SJSA1 (cell line): ENCODE data around the gene CFAP45. TPM values are rescaled to one million over a fixed set of nuclear protein-coding genes. Genes with fewer than 3 reads are reported as not detected.

Source experiments
- DNase-seq, 2 experiments: peaks; one replicate each; pipeline ENCODE4 v3.0.0-alpha.2; 2015 to 2020; ENCODE audit warnings: low spot score in 2 of 2, low read depth in 1 of 2
- H3K27ac ChIP-seq: fragments of 250-450 bp; sonication (Bioruptor Pico); 2 replicates; pipeline ENCODE4 v1.5.1; 2020; ENCODE audit warnings: mild to moderate bottlenecking, moderate library complexity
- H3K27me3 ChIP-seq: fragments of 250-450 bp; sonication (Bioruptor Pico); replicated peaks from 2 replicates; pipeline ENCODE4 v1.5.1; 2020; ENCODE audit warnings: mild to moderate bottlenecking, moderate library complexity
- H3K36me3 ChIP-seq: fragments of 250-450 bp; sonication (Bioruptor Pico); 2 replicates; pipeline ENCODE4 v1.5.1; 2020; ENCODE audit warnings: mild to moderate bottlenecking
- H3K4me1 ChIP-seq: fragments of 250-450 bp; sonication (Bioruptor Pico); replicated peaks from 2 replicates; pipeline ENCODE4 v1.6.1; 2021; ENCODE audit warnings: mild to moderate bottlenecking
- H3K4me3 ChIP-seq: fragments of 250-450 bp; sonication (Bioruptor Pico); 2 replicates; pipeline ENCODE4 v1.5.1; 2020; ENCODE audit warnings: mild to moderate bottlenecking
- H3K9me3 ChIP-seq: fragments of 250-450 bp; sonication (Bioruptor Pico); replicated peaks from 2 replicates; pipeline ENCODE4 v1.5.1; 2020; ENCODE audit warnings: mild to moderate bottlenecking
- total RNA-seq: library from RNA; depleted of rRNA; stranded (reverse); fragments of >200 nt; shearing (Covaris generic); gene quantifications from 2 replicates; pipeline ENCODE4 v1.2.3, GENCODE V29; 2014

Gene CFAP45
- total RNA-seq, 1 experiment from 2014 or later, result 0.61 TPM

DNA sequence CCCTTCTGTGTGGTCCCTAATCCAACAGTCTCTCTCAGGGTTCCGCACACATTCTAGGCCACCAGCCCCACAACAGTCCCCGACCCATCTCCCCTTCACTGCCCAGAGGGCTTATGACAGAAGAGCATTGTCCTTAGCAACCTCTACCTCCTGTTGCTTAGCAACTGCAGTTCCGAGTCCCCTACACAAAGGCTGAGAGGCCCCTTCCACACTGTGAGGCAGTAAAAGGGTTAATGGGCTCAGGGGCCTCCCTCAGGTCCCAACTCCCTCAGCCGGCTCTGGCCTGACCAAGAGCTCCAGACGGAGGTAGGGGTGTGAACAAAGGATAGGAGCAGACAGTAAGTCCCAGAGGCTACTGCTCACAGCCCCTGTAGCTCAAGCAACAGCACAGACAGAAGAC lies 41.2 kb upstream of the CFAP45 start:
- Histone ChIP-seq H3K27me3 (peaks cover 51% of the 10 kb centered on the region), H3K27ac (no peak overlapping the region), H3K9me3 (no peaks in the 10 kb centered on the region)

DNA sequence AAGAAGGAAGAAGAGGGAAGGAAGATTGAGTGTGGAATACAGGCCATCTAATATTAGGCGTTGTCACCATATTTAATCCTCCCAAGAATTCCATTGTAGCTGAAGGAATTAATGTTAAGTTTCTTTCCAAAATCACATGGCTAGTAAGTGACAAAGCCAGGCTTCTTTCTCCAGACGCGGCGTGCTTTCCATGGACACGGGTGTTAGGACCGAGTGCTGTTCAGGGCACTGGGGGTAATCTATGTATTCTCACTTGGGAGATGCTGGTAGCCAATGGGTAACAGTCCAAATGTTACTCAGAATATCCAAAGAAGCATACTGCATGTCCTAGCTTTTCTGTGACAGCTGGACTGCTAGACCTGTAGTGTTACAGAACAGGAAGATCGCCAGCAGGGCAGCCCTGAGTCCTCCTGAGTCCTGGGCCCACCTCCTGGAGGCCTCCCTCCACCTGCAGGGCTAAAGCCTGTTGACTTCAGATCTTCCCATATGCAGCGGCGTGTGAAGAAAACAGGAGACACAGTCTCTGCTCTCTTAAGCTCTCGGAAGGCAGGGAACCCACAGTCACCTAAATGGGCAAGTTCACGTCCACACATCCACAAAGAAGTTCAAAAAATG lies 40.1 kb upstream of the CFAP45 start:
- Histone ChIP-seq H3K27me3 (peaks cover 47% of the 10 kb centered on the region), H3K36me3 (no peaks in the 10 kb centered on the region), H3K4me3 (no peak overlapping the region), H3K27ac (no peak overlapping the region), H3K9me3 (no peaks in the 10 kb centered on the region), H3K4me1 (no peaks in the 10 kb centered on the region)
- no peak for DNase-seq

More for the DNA sequence above, 41.2 kb upstream of the CFAP45 start:
- DNase-seq, result no peak
- Histone ChIP-seq H3K4me3 (no peak overlapping the region), H3K36me3 (no peaks in the 10 kb centered on the region), H3K4me1 (peaks cover 7% of the 10 kb centered on the region)

DNA sequence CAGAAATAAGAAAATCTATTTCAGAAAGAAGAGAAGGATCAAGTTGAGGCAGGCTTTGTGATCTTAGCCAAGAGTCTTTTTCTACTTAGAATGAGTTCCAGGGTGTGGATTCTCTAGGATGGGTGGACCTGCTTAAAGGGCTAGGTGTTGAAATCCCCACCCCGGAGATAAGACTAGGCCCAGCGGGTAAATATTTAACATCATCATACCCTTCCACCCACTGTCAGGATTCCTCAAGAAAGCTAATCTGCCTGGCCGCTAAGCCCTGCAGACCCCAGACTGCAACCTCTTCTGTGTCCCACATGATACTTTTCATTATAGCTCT lies 39.7 kb upstream of the CFAP45 start:
- Histone ChIP-seq H3K27me3 (peaks cover 42% of the 10 kb centered on the region), H3K4me3 (no peak overlapping the region), H3K4me1 (no peaks in the 10 kb centered on the region), H3K27ac (no peak overlapping the region), H3K36me3 (no peaks in the 10 kb centered on the region), H3K9me3 (no peaks in the 10 kb centered on the region)
- no peak for DNase-seq

DNA sequence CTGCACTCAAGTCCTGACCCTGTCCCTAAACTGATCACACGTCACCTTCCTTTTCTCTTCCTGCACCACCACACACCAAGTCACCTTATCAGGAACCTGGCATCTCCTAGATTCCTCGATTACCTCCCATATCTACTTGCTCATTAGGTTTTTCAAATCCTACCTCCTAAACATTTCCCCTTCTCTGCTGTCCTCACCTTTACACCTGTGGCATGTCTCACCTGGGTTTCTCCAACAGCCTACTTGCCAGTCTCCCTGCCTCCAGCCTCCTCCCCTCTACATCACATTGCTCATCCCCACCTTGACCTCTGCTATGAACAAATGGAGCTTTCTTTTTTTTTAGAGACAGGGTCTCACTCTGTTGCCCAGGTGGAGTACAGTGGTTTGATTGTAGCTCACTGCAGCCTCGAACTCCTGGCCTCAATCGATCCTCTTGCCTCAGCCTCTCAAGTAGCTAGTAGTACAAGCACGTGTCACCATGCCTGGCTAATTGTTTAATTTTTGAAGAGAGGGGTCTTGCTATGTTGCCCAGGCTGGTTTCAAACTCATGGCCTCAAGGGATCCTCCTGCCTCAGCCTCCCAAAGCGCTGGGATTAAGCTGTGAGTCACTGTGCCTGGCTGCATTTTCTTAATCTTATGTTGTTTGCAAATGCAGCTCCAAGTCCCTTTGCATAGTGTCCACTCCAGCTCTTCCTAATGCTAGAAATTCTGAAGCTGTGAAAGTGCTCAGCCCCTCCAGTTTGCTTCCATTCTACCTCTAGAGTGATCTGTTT lies 39.1 kb upstream of the CFAP45 start:
- no peaks in the 10 kb centered on the region for H3K9me3 ChIP-seq
- no peaks in the 10 kb centered on the region for H3K36me3 ChIP-seq
- H3K4me3 ChIP-seq, result no peak overlapping the region
- no peak overlapping the region for H3K27ac ChIP-seq
- H3K27me3 ChIP-seq, result peaks cover 36% of the 10 kb centered on the region
- no peak for DNase-seq
- H3K4me1 ChIP-seq, result no peaks in the 10 kb centered on the region

DNA sequence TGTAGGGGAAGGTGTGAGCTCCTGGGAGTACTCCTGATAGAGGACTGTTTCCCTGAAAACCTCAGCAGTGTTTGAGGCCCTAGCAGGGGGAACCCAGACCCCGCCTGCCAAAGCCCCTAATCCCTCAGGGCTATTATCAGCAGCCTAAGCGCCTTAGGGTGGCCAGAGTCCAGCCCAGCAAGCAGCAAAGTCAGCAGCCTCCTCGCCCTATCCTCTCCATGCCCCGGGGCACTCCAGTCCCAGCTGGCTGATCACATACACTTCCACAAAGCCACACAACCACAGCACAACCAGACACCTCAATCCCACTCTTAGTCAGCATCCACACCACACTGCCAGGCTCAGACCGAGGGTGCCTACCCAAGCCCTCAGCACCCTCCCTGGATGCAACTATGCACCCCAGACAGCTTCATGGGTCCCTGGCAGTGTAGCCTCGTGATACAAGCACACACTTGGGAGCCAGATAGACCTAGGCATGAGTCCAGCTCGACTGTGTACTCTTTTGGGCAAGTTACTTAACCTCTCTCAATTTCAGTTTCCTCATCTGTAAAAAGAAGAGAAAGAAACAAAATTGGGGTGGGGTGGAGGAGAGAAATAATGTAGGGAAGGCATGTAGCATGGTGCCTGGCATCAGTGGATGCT lies 38.4 kb upstream of the CFAP45 start:
- H3K4me1 ChIP-seq, result no peaks in the 10 kb centered on the region
- no peaks in the 10 kb centered on the region for H3K36me3 ChIP-seq
- H3K27me3 ChIP-seq, result peaks cover 32% of the 10 kb centered on the region
- H3K27ac ChIP-seq, result no peak overlapping the region
- H3K9me3 ChIP-seq, result no peaks in the 10 kb centered on the region
- no peak for DNase-seq
- no peak overlapping the region for H3K4me3 ChIP-seq

DNA sequence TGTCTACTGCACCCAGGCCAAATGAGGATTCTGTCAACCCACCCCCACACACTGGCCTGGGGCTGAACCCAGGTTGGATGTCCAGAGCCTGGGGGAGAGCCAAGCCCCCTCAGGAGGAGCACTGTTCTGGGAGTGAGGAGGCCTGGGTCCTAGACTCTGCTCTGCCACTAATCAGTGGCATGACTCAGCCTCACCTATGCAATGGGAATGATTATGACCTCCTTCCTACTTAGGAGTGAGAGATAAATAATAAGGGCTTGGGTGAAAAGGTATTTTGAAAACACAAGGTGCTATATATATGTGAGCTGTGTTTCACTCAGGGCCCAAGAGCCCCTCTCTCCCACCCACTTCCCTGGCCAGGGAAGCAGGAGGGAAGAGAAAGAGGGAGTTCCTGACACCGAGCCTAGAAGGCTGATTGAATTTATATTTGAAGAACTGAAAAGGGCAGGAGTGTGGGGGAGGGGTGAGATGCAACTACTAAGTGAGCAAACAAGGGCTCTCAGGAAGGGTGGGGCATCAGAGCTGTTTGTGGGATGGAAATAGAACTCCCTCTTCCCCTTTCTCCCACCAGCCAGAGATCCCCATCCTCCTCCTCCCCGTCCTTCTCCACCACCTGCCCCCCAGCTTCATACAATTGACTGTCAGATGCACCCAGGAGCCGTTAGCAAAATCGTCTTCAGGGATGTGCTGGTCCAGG lies 37.2 kb upstream of the CFAP45 start:
- H3K9me3 ChIP-seq, result no peaks in the 10 kb centered on the region
- DNase-seq, result no peak
- H3K27me3 ChIP-seq, result peaks cover 31% of the 10 kb centered on the region
- no peaks in the 10 kb centered on the region for H3K36me3 ChIP-seq
- no peaks in the 10 kb centered on the region for H3K4me1 ChIP-seq
- H3K4me3 ChIP-seq, result no peak overlapping the region
- H3K27ac ChIP-seq, result no peak overlapping the region

DNA sequence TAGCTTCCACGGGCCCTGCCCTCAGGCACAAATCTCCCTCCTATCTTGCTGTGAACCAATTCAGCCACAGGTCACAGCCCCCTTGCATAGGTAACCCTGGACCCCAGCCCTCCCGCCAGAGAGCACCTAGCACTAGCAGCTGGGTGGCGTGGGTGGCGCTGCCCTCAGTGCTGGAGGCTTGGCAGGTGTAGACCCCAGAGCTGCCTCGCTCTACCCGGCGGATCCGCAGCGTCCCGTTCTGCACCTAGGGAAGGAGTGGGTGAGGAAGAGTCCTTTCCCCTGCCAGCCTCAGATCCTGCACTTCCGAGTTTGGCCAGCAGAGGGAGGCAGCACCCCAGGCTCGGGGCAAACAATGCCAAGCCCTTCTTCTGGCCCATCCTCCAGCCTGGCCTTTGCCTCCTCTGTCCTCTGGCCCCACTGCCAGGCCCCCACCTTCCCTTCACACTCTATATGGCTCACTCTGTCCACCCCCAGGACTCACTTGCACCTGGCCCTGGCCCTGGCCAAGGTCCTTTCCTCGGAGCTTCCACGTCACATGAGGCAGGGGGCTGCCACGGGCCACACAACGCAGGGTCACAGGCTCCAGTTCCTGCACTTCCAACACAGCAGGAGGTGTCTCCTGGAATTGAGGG lies 36.4 kb upstream of the CFAP45 start:
- peaks cover 23% of the 10 kb centered on the region; the same call in 1 of the 2 replicates for H3K27me3 ChIP-seq
- no peaks in the 10 kb centered on the region for H3K36me3 ChIP-seq
- H3K9me3 ChIP-seq, result no peaks in the 10 kb centered on the region

DNA sequence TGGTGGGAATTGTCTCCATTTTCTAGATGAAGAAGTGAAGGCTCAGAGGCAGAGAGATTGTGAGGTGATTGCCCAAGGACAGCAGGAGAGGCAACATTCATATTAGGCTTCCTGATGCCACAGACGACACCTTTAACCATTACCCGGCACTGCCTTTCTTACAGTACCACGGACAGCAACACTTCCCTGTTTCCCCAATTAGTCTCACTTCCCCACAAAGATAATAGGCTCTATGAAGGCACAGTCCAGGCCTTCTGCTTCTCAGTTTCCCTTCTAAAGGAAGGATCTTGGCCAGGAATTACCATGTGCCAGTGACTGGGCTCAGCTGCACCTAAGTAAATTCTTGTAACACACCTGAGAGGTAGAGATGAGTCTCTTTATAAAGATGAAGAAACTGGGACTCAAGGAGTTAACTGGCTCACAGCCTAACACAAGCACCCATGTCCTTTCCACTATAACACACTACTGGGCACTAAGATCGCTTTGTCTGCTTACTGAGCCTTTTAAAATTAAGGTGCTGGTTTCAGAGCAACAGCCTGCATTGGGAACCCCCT lies 35.8 kb upstream of the CFAP45 start:
- no peak for DNase-seq
- Histone ChIP-seq H3K4me3 (no peak overlapping the region), H3K9me3 (no peaks in the 10 kb centered on the region)

More for the DNA sequence above, 36.4 kb upstream of the CFAP45 start:
- peak; percentile 64 to 66 for DNase-seq
- Histone ChIP-seq H3K4me1 (no peaks in the 10 kb centered on the region), H3K27ac (no peak overlapping the region), H3K4me3 (no peak overlapping the region)

DNA sequence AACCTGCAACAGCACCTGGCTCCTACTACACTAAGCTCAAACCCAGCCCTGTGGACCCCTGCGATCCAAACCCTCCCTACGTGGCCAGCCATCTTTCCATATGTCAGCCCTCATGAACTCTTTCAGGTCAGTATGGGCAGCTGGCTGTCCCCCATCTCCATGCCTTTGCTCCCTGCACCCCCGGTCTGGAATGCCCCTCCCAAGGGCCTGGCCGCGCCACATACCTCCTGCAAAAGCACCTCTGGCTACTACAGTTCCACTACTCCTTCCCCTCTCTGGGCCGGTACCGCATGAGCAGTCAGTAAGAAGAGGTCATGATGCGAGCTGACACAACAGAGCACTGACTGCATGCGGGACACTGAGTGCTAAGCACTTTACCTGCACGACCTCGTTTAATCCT lies 35.3 kb upstream of the CFAP45 start:
- DNase-seq, result no peak
- Histone ChIP-seq H3K4me1 (no peaks in the 10 kb centered on the region), H3K27ac (no peak overlapping the region), H3K27me3 (0 out of 2 replicates have a peak, but pooled peaks cover 19% of the 10 kb centered on the region), H3K4me3 (no peak overlapping the region), H3K36me3 (no peaks in the 10 kb centered on the region), H3K9me3 (no peaks in the 10 kb centered on the region)

More for the DNA sequence above, 35.8 kb upstream of the CFAP45 start:
- 0 out of 2 replicates have a peak, but pooled peaks cover 19% of the 10 kb centered on the region for H3K27me3 ChIP-seq
- no peak overlapping the region for H3K27ac ChIP-seq
- no peaks in the 10 kb centered on the region for H3K36me3 ChIP-seq
- no peaks in the 10 kb centered on the region for H3K4me1 ChIP-seq

DNA sequence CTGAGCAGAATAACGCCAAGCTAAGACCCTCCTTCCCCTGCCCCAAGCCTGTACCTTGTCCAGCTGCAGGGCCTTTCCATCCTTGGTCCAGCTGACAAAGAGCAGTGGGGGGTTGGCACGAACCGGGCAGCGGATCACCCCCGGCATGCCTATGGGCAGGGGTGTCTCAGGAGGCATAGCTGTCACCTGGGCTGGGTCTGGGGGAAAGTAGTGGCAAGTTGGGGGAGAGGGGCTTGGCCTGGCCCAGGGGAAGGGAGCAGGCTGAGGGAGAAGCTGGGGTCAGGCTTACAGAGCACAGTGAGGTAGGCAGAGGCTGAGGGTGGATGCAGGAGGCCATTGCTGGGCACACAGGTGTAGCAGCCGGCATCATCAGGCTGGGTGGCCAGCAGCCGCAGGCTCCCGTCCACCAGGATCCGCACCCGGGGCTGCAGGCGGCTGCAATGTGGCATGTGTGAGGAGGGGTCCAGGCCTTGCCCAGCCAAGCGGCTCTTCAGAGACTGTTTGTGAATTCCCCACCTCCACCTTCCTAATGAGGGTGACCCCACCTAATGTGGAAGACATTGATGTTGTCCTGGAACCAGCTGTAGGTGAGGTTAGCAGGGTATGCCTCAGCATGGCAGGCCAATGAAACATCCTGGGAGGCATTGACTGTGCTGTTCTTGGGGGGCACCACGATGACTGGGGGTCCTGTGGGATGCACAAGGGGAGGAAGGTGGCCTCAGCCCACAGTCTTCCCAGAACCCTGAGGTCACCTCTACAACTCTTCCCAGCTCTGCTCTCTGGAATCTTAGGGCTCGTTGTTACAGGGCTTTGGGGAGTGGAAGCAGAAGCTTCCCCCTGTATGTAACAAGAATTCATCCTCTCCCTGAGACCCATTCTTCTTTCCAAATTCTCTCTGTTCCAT lies 34.4 kb upstream of the CFAP45 start:
- Histone ChIP-seq H3K27ac (no peak overlapping the region), H3K4me3 (no peak overlapping the region), H3K36me3 (no peaks in the 10 kb centered on the region), H3K4me1 (no peaks in the 10 kb centered on the region), H3K27me3 (0 out of 2 replicates have a peak, but pooled peaks cover 11% of the 10 kb centered on the region), H3K9me3 (no peaks in the 10 kb centered on the region)
- no peak for DNase-seq

DNA sequence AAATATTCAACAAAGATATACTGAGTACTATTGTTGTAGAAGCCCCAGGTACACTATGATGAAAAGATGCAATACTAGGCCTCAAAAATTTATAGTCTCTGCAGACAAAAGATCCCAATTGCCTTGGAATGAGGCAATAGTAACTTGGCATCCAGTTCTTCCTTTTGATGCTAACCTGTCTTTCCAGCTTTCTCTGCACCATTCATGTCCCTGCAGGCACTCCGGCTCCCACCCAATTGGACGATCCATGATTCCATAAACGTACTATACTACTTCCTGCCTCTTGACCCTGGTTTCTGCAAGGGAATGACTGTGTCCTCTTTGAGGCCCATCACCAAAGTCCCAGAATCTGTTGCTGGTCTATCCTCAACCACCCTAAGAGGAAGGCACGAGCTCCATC lies 33.4 kb upstream of the CFAP45 start:
- Histone ChIP-seq H3K9me3 (no peaks in the 10 kb centered on the region), H3K36me3 (no peaks in the 10 kb centered on the region), H3K4me1 (no peaks in the 10 kb centered on the region), H3K27ac (no peak overlapping the region), H3K4me3 (no peak overlapping the region), H3K27me3 (0 out of 2 replicates have a peak, but pooled peaks cover 5% of the 10 kb centered on the region)
- DNase-seq, result no peak
